Stomach smooth muscle (tissue), 2 donors: ENCODE results near the gene TLCD1.

Experiments used
- H3K27ac ChIP-seq: one replicate; pipeline ENCODE4 v1.7.0; 2013; ENCODE audit warnings: mild to moderate bottlenecking, low read length, inconsistent platforms
- H3K27me3 ChIP-seq, 2 donors: one replicate each; pipeline ENCODE4 v1.7.0; 2013; ENCODE audit warnings: low read length in 2 of 2; ENCODE audit not compliant: insufficient read depth in 2 of 2, control insufficient read depth in 1 of 2
- H3K36me3 ChIP-seq, 2 donors: one replicate each; pipeline ENCODE4 v1.7.0; 2013; ENCODE audit warnings: low read length in 2 of 2; ENCODE audit not compliant: control insufficient read depth in 2 of 2, insufficient read depth in 2 of 2
- H3K4me1 ChIP-seq: one replicate; pipeline ENCODE4 v1.7.0; 2013; ENCODE audit warnings: low read length; ENCODE audit not compliant: control insufficient read depth, insufficient read depth
- H3K4me3 ChIP-seq, 2 donors: one replicate each; pipeline ENCODE4 v1.7.0; 2013; ENCODE audit warnings: low read length in 2 of 2
- H3K9ac ChIP-seq, 2 donors: one replicate each; pipeline ENCODE4 v1.7.0; 2013; ENCODE audit warnings: low read length in 2 of 2, mild to moderate bottlenecking in 1 of 2
- H3K9me3 ChIP-seq, 2 donors: one replicate each; pipeline ENCODE4 v1.7.0; 2013; ENCODE audit warnings: low read length in 2 of 2; ENCODE audit not compliant: control insufficient read depth in 2 of 2
- donor health status: healthy.
- donor health status: Pancreatic carcinoma.

Gene TLCD1

DNA sequence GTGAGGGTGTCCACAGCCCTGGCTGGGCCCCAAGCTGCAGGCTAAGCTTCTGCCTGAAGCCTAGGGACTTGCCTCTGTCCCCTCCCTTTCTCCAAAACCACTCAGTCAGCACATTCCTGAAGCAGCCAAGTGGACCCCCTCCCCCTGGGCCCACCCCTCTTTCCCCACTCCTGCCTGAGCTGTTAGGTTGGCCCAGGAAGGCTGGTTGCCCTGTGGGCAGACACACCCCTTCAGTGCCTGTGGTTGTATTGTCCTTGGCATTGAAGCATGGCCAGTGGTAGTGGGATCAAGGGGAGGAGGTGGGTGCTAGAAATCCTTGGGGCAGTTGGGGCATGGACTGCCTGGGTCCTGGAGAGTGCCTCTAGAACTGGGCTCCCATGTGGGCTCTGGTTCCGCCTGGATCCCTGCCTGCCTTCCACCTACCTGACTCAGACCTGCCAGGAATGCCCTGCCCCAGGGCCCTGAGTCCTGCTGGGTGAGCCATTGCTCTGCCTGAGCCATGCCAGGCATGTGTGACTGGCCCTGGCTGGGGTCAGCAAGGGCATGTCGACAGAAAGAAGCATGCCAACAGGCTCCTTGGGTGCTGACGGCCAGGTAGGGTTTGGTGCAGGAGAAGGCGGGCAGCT lies 19.9 kb upstream of the TLCD1 start:
- Histone ChIP-seq H3K4me3 (peak overlapping the region; percentile 55 to 74), H3K9me3 (no peaks in the 10 kb centered on the region), H3K9ac (peak overlapping the region; percentile 61 to 80), H3K4me1 (peaks cover 45% of the 10 kb centered on the region), H3K36me3 (peaks cover 2 to 9% of the 10 kb centered on the region in 2 donors), H3K27me3 (no peaks in the 10 kb centered on the region), H3K27ac (no peak overlapping the region)

DNA sequence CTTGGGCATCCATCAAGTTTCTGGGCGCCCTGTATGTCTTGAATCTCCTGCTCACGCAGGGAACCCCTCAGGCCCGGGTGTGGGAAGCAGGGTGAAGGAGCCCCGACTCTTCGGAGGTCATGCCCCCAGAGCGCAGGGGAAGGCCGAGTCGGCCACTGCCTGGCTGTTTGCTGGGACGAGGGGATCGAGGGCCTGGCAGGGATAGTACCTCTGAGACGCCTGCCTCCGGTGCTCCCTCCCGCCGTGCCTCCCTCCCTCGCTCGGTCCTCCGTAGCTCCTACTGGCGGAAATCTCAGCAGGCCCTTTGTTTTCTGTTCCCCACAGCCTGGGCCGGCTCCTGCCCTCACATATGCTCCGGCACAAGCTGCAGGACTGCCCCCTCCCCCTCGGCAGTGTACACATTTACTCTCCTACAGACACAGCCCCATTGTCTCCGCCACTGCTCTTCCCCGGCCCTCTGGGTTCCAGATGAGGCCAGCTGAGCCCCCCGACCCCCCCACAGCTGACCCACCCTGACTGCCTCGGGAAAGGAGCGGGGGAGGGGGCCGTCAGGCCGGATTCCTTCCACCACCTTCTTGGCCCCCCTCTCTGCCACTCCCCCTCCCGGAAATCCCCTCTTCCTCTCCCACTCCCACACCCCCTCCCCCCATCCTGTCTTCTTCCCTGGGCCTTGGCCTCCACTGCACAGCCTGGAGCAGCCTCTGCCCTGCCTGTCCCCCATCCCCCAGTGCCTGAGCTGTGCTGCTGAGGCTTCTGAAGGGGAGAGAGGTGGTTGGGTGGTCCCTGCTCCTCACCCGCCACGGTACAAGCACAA lies 19.1 kb upstream of the TLCD1 start:
- Histone ChIP-seq H3K27me3 (no peaks in the 10 kb centered on the region), H3K9ac (peak overlapping the region; percentile 61 to 80), H3K36me3 (peaks cover 2 to 9% of the 10 kb centered on the region in 2 donors), H3K27ac (peak overlapping the region; percentile 55), H3K9me3 (no peaks in the 10 kb centered on the region), H3K4me1 (peaks cover 44% of the 10 kb centered on the region), H3K4me3 (peak overlapping the region; percentile 55 to 74)

DNA sequence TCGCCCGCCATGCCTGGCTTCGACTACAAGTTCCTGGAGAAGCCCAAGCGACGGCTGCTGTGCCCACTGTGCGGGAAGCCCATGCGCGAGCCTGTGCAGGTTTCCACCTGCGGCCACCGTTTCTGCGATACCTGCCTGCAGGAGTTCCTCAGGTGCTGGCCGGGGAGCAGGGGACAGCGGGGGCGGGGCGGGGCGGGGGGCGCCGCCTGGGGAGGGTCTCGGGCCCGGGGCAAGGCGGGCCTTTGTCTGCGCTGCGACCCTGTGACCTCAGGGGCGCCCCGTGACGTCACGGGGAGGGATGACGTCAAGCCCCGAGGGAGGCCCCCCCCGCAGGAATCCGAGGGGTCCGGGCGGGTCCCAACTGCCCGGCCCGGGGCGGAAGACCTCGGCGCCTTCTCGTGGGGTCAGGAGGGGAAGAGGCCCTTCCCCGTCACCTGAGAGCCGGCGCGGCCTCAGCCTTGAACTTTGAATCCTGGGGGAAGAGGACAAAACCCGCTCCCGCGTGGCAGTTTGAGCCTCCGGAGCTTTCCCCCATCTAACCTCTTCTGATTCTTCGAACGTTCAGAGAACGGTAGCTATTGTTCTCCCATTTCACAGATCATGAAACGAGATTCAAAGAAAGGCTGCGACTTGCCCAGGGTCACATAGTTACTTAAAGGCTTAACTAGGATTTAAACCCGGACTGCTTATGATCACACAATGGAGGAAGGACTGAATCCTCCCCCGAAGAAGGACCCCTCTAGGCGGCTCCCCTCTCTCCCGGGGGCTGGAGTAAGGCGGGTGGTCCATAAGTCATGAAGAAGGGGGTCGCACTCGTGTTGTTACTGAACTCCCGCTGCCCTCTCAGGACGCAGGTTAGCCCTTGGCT lies 18.3 kb upstream of the TLCD1 start:
- Histone ChIP-seq H3K4me1 (peaks cover 38% of the 10 kb centered on the region), H3K9me3 (no peaks in the 10 kb centered on the region), H3K27ac (peak overlapping the region; percentile 55), H3K9ac (peak overlapping the region; percentile 61 to 80), H3K36me3 (peaks cover 2 to 9% of the 10 kb centered on the region in 2 donors), H3K27me3 (no peaks in the 10 kb centered on the region), H3K4me3 (peak overlapping the region; percentile 55 to 74)

DNA sequence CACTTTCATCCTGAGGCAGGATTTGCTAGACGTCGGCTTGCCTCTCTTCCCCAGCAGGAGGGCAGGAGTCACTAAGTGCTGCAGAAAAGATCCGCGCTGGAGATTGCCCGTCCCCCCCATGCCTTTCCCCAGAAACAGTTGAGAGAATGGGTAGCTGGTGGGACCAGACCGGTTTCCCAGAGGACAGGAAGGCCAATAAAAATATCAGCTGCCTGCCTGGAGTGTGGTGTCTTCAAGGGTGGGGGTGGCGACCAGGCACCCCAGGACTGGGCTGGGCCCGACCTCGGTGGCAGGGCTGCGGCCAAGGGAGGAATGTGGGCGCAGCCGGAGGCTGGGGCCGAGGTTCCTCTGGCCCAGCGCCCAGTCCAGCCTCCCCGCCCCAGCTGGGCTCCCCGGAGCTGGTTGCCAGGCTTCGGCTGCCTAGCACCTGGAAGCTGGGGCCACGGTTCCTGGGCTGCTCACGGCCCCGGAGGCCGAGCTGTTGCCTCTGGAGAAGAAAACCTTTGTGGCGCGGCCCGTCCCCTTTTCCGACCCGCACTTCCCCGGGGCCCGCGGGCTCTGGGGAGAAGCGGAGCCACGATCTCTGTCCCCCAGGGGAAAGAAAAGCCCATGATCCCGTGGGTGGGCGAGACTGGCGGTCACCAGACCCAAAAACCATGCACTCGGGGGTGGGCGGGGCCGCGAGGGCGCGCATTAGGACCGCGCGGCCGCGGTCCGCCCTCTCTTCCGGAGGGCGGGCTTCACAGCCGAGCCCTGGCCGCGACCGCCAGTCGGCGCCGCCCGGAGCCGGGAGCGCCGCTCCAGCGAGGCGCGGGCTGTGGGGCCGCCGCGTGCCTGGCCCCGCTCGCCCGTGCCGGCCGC lies 17.4 kb upstream of the TLCD1 start, which contains the start of gene TRAF4:
Gene TRAF4 (plus strand): TSS at position 769 of the 861 bp plus-strand sequence. CDS start 102 bp downstream, outside the sequence.
- H3K9me3 ChIP-seq = no peaks in the 10 kb centered on the region
- no peaks in the 10 kb centered on the region for H3K27me3 ChIP-seq
- peak within 1 kb of the TSS; percentile 63 to 80 for H3K9ac ChIP-seq
- peaks cover 0 to 4% of the 10 kb centered on the region in 2 donors for H3K36me3 ChIP-seq
- H3K27ac ChIP-seq = peak within 1 kb of the TSS; percentile 55
- peaks cover 38% of the 10 kb centered on the region for H3K4me1 ChIP-seq
- peak within 1 kb of the TSS; percentile 74 to 76 for H3K4me3 ChIP-seq

DNA sequence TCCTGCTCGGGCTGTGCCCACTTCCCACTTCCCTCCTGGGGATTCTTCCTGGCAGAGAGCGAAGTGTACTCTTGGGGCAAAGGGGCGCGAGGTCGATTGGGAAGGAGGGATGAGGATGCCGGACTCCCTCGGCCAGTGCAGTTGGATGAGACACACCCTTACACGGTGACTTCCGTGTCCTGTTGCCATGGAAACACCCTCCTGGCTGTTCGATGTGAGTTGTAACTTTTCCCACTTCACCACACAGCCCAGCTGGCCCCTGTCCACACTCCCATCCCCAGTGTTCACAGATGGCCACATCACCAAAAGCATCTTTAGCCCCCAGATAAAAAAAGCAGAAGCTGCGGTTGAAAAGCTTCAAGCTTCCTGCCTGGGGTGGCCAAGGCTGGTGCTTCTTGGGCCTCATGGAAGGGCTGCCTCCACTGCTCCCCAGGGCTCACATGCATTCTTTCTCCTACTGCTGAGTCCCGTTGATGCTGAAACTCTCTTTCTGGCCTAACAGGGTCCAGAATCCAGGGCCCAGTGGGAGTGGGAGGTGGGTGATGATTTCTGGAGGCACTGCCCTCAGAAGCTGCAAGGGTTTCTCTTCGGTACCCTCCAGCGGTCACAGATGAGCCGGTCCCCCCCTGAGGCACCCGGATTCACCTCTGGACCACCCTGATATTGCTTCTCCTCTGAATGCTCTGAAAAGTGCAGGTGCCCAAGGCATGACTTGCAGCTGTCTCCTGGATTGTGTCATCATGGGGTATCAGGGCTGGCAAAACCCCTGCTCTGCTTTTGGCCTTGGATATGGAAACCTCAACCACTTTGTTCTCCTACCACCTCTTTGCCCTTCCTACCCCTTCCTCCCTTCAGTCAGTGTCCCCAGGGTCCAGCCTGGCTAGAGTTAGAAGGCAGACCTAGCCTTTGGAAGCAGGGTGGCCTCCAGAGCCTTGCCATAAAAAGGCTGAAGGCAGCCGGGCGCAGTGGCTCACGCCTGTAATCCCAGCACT lies 15.6 kb upstream of the TLCD1 start:
- no peak overlapping the region for H3K27ac ChIP-seq

DNA sequence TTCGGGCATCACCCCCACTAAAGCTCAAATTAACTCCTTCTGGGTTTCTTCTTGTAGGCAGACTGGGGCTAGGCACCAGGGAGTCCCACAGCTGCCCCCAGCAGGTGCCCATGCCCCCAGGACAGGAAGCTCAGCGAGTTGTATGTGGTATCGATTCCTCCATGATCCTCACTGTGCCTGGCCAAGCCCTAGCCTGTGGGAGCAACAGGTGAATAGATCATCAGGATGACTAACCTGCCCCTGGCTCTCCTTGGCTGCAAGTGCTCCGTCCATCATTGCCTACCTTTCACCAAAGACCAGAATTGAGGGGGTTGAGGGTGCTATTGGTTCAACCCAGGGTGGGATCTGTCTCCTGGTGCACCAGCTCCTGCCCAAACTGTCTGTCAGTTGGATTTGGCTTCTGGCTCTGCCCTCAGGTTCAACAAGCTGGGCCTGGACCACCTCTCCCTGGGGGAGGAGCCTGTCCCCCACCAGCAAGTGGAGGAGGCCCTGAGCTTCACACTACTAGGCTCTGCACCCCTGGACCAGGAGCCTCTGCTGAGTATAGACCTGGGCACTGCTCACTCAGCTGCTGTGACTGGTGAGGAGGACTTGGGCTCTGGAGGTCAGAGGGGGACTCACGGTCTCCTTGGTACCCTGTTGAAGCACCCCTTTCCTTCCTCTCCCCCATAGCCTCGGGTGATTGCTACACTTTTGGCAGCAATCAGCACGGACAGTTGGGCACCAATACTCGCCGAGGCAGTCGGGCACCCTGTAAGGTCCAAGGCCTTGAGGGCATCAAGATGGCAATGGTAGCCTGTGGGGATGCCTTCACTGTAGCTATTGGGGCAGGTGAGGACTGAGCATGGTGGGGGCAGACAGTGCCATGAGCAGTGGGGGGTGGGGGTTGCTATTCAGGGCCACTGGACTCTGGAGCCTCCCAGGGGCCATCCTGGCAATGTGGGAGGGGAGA lies 14.6 kb upstream of the TLCD1 start:
- H3K36me3 ChIP-seq = no peaks in the 10 kb centered on the region
- no peak overlapping the region for H3K9ac ChIP-seq
- H3K4me3 ChIP-seq = no peak overlapping the region
- H3K9me3 ChIP-seq = no peaks in the 10 kb centered on the region
- H3K27ac ChIP-seq = no peak overlapping the region
- H3K27me3 ChIP-seq = no peaks in the 10 kb centered on the region
- peaks cover 20% of the 10 kb centered on the region for H3K4me1 ChIP-seq

More for the DNA sequence above, 15.6 kb upstream of the TLCD1 start:
- Histone ChIP-seq H3K9me3 (no peaks in the 10 kb centered on the region), H3K9ac (no peak overlapping the region), H3K4me3 (no peak overlapping the region), H3K27me3 (no peaks in the 10 kb centered on the region), H3K4me1 (peaks cover 29% of the 10 kb centered on the region), H3K36me3 (no peaks in the 10 kb centered on the region)

DNA sequence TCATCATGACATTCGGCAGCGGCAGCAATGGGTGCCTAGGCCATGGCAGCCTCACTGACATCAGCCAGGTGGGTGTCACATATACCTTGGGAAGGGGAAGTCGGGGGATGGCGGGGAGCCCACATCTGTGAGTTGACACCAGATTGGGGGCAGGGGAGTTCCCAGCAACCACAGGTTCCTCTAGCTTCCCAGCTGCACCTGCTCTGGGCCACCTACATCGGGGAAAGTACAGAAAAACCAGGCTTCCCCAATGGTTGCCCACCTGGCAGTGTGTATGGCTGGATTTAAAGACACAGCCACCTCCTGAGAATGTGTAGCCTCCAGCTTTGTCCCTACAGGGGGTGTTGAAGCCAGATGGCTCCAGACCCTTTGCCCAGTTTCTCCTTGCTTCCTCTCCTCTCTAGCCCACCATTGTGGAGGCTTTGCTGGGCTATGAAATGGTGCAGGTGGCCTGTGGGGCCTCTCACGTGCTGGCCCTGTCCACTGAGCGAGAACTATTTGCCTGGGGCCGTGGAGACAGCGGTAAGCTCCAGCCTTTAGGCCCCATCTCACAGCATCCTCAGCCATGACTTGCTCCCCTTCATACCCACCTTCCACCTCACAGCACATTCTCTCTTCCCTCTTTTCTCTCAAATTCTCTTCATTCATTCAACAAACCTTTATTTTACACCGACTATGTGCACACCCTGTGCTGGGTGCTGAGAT lies 12.8 kb upstream of the TLCD1 start:
- H3K27ac ChIP-seq = no peak overlapping the region
- H3K4me1 ChIP-seq = peaks cover 8% of the 10 kb centered on the region
- no peak overlapping the region for H3K9ac ChIP-seq
- no peaks in the 10 kb centered on the region for H3K27me3 ChIP-seq
- H3K4me3 ChIP-seq = no peak overlapping the region
- H3K9me3 ChIP-seq = no peaks in the 10 kb centered on the region
- peaks cover 0 to 2% of the 10 kb centered on the region in 2 donors for H3K36me3 ChIP-seq
